GM19438 (cell line): ENCODE measurements around the gene CADM3.

Experiments used
- ATAC-seq: cut with Tn5 transposase; IDR thresholded peaks from one replicate; pipeline ENCODE4 v1.9.1; 2021; ENCODE audit warnings: low read depth; ENCODE audit not compliant: unreplicated experiment

The CADM3 gene

GRCh38 chr1:159248311-159248710 lies 76.9 kb downstream of the CADM3 start:
- ATAC-seq, result no peak

GRCh38 chr1:159250638-159251216 lies 79.3 kb downstream of the CADM3 start:
- ATAC-seq, result no peak
